ENCODE data around the gene HOGA1. TPM values are rescaled to one million over a fixed set of nuclear protein-coding genes. Genes with fewer than 3 reads are reported as not detected.

The HOGA1 gene
- 2.6 TPM for total RNA-seq

- DNase-seq (ENCODE audit: low spot score in 2 of 2): peak; percentile 61 to 91
- Histone ChIP-seq H3K36me3 (no peaks in the 10 kb centered on the region), H3K9me3 (no peaks in the 10 kb centered on the region), H3K27me3 (no peaks in the 10 kb centered on the region), H3K4me1 (peaks cover 3 to 12% of the 10 kb centered on the region in 2 donors), H3K4me3 (peak within 1 kb of the TSS; percentile 12 to 40), H3K27ac (peak within 1 kb of the TSS; percentile 70 to 82)
- TF ChIP-seq, protein P1, sequence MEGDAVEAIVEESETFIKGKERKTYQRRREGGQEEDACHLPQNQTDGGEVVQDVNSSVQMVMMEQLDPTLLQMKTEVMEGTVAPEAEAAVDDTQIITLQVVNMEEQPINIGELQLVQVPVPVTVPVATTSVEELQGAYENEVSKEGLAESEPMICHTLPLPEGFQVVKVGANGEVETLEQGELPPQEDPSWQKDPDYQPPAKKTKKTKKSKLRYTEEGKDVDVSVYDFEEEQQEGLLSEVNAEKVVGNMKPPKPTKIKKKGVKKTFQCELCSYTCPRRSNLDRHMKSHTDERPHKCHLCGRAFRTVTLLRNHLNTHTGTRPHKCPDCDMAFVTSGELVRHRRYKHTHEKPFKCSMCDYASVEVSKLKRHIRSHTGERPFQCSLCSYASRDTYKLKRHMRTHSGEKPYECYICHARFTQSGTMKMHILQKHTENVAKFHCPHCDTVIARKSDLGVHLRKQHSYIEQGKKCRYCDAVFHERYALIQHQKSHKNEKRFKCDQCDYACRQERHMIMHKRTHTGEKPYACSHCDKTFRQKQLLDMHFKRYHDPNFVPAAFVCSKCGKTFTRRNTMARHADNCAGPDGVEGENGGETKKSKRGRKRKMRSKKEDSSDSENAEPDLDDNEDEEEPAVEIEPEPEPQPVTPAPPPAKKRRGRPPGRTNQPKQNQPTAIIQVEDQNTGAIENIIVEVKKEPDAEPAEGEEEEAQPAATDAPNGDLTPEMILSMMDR (IDR thresholded peaks at IDR 0.05): no peak
- intact Hi-C loops (cut with DNase I): no loop called here
These were observed at the start of gene HOGA1 for GRCh38 chr10:97584060-97584797. Gene HOGA1, plus strand, starts transcription at chr10:97584389. Its CDS starts 315 bp downstream, at chr10:97584704.

GRCh38 chr10:97534746-97535367 lies 49.3 kb upstream of the HOGA1 start:
- Histone ChIP-seq H3K4me3 (no peak overlapping the region), H3K4me1 (peaks cover 4 to 10% of the 10 kb centered on the region in 2 donors), H3K36me3 (no peaks in the 10 kb centered on the region), H3K9me3 (no peaks in the 10 kb centered on the region), H3K27me3 (no peaks in the 10 kb centered on the region), H3K27ac (no peak overlapping the region)
- DNase-seq (ENCODE audit: low spot score in 2 of 2): no peak
- TF ChIP-seq, protein P1 (IDR thresholded peaks at IDR 0.05): peak in 2 of 3 experiments; percentile 37 to 48
- intact Hi-C loops (cut with DNase I): no loop called here

- TF ChIP-seq, protein P1 (IDR thresholded peaks at IDR 0.05): no peak
- peaks cover 9 to 33% of the 10 kb centered on the region in 2 donors for H3K4me1 ChIP-seq
- DNase-seq (ENCODE audit: low spot score in 2 of 2): no peak
- no peak overlapping the region for H3K4me3 ChIP-seq
- no peaks in the 10 kb centered on the region for H3K9me3 ChIP-seq
- no peaks in the 10 kb centered on the region for H3K36me3 ChIP-seq
- no peaks in the 10 kb centered on the region for H3K27me3 ChIP-seq
- peak overlapping the region; percentile 95 to 97 for H3K27ac ChIP-seq
- intact Hi-C loops (cut with DNase I): no loop called here
These were observed 46.9 kb upstream of the HOGA1 start for GRCh38 chr10:97537186-97537869.

- Histone ChIP-seq H3K4me1 (peaks cover 15 to 43% of the 10 kb centered on the region in 2 donors), H3K36me3 (no peaks in the 10 kb centered on the region), H3K27ac (peak overlapping the region; percentile 95 to 97), H3K4me3 (no peak overlapping the region), H3K9me3 (no peaks in the 10 kb centered on the region), H3K27me3 (no peaks in the 10 kb centered on the region)
- intact Hi-C loops (cut with DNase I): no loop called here
- TF ChIP-seq, protein P1 (IDR thresholded peaks at IDR 0.05): no peak
- no peak for DNase-seq (ENCODE audit: low spot score in 2 of 2)
These were observed 45.8 kb upstream of the HOGA1 start for GRCh38 chr10:97538411-97538810.

DNA sequence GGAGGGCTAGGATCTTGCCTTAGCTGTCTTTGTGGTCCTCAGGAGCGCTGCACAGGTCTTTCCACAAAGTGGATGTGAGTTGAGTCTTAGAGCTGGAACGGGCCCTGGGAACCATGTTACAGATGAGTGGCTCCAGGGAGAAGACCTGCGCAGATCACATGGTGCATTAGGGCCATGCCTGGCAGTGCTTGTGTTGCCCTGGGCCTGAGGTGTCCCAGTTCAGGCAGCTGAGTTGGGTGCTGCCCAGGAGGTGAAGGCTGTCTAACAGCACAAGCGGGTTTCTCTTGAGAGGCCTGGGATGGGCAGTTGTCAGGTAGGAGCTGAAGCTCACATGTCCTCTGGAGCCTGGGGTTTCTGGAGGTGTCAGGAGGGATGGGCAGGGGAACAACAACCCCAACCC lies 45.4 kb upstream of the HOGA1 start:
- no peak for DNase-seq (ENCODE audit: low spot score in 2 of 2)
- H3K4me1 ChIP-seq: peaks cover 15 to 47% of the 10 kb centered on the region in 2 donors
- TF ChIP-seq, protein P1 (IDR thresholded peaks at IDR 0.05): no peak
- H3K27me3 ChIP-seq: no peaks in the 10 kb centered on the region
- H3K9me3 ChIP-seq: no peaks in the 10 kb centered on the region
- H3K36me3 ChIP-seq: no peaks in the 10 kb centered on the region
- intact Hi-C loops (cut with DNase I): no loop called here
- peak overlapping the region; percentile 95 to 97 for H3K27ac ChIP-seq
- no peak overlapping the region for H3K4me3 ChIP-seq
